HG02588 (cell line): ENCODE data around the gene STARD3NL.
A peak's percentile ranks its signal among the peaks of the same experiment; 100 is the strongest.
"Not testable (repeated sequence)": the region's sequence is repeated elsewhere in the genome, so short reads cannot be mapped to it uniquely, and the experiment has no call there.

Source experiments
- ATAC-seq: cut with Tn5 transposase; IDR thresholded peaks from one replicate; pipeline ENCODE4 v1.9.1; 2021; ENCODE audit warnings: mild to moderate bottlenecking, moderate library complexity; ENCODE audit not compliant: unreplicated experiment

The STARD3NL gene

DNA sequence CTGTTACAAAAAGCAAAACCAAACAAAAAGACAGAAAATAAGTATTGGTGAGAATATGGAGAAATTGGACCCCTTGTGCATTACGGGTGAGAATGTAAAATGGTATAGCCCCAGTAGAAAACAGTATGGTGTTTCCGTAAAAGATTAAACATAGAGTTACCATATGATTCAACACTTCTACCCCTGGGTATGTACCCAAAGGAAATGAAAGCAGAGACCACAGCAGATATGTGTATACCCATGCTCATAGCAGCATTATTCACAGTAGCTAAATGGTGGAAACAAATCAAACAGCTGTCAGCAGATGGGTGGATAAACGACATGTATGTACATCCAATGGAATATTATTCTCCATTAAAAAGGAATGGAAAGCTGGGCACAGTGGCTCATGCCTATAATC lies 42.4 kb downstream of the STARD3NL start:
- ATAC-seq = peak; percentile 39

DNA sequence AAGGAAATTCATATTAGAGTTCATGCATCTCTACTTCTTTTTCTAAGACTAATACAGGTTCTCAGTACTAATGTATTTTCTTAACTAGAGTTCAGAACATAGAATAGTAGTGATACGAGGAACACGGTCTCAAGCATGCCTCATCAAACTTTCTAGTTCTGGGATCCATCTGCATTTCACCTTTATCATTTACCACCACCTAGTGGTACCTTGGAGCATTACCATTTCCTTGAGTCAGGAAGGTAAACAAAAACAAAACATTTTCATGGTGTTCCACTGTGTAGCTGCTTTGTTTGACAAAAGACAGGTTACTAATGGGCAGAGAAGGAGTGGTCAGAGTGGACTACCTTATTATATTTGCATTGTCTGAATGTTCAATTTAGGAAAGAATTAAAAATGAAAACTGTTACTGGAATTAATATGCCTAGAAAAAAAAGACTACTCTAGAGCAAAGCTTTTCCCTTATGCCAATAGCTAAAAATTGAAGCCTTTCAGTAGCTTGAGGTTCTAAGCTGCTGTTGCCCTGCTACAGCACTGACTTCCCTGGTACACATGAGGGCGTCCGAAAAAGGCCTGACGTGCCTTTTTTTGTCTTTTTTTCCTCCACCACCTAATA lies 44.5 kb downstream of the STARD3NL start:
- ATAC-seq = peak; percentile 70

DNA sequence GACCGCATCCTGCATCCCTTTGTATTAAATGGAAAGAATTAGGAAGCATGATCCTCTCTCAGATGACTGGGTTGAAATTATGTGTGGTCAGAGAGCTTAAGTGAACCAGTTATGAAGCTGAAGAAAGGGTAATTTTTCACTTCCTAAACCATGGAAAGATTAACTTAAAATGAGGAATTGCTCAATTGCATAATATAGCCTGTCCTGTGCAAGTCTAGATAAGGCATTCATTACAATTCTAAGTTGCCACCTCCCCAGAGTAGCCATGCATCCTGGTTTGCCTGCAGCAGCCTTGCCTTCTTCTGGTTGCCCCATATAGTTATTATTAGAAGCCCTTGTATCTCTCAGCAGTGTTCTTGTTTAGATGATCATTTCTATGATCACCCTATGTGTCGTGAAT lies 45.3 kb downstream of the STARD3NL start:
- no peak for ATAC-seq

DNA sequence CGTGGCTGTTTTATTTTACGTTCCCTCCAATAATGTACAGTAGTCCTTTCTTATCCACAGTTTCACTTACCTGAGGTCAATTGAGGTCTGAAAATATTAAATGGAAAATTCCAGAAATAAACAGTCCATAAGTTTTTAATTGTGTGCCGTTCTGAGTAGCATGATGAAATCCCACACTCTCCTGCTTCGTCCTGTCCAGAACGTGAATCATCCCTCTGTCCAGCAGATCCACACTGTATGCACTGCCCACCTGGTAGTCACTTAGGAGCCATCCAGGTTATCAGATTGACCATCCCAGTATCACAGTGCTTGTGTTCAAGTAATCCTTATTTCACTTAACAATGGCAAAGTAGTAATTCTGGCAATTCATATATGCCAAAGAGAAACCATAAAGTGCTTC lies 46.3 kb downstream of the STARD3NL start:
- no peak for ATAC-seq

DNA sequence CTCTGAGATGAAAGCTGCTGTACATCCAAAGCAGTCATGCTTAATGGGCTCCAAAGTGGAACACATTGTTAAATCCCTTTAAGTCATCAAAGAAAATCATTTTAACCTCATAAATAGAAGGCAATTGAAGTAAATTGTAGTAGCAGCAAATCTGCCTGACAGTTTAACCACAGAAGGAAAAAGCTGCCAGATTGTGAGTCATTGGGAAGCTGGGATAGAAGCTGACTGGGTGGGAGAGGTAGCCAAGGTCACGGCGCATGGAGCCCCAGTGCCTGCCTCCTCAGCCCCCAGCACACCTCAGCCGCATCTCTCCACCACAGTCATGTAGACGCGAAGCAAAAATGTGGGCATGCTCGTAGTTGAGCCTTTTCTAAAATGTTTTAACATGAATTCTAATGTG lies 51.3 kb downstream of the STARD3NL start:
- no peak for ATAC-seq

DNA sequence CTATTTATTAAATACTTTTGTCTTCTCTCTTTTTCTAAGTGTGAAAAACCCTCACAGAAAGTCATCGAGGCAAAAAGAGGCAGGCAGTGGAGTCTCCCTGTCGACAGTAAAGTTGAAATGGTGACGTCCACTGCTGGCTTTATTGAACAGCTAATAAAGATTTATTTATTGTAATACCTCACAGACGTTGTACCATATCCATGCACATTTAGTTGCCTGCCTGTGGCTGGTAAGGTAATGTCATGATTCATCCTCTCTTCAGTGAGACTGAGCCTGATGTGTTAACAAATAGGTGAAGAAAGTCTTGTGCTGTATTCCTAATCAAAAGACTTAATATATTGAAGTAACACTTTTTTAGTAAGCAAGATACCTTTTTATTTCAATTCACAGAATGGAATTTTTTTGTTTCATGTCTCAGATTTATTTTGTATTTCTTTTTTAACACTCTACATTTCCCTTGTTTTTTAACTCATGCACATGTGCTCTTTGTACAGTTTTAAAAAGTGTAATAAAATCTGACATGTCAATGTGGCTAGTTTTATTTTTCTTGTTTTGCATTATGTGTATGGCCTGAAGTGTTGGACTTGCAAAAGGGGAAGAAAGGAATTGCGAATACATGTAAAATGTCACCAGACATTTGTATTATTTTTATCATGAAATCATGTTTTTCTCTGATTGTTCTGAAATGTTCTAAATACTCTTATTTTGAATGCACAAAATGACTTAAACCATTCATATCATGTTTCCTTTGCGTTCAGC lies 52.0 kb downstream of the STARD3NL start:
- no peak for ATAC-seq

DNA sequence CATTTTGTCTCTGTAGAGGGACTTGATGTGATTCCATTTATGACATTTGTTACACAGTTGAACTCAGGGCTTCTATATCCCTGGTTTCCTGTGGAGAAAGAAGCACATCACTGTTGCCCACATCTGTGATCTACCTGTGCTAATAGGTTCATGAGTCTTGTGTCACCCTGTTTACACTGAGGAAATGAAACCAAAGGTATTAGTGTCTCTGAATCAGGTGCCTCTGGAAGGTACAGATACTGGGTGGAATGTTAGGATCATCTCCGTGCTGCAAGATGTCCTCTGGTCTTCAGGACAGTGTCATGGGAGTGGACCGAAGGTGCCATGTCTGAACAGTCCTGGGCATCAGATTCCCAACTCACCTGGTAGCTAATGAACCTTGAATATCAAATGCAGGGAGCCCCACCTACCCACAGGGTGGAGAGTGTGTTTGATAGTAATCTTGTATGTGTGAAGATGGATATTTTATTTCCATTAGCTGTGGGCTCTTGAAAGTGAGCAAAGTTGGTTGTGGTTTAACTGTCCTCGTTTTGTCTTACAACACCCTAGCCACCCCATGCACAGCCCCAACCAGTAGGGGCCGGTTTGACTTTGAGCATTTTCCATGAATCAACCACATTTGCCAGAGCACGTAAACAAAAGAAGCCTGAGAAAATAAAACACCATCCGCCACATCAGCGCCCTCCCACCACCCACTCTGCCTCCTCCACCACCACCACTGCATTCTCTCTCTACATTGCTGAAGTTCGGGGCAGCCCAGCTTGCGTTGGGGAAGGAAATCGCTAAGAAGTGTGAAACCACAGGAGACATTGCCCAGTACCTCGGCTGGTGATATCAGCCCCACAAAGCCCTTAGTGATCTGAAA lies 54.7 kb downstream of the STARD3NL start:
- peak; percentile 93 for ATAC-seq

DNA sequence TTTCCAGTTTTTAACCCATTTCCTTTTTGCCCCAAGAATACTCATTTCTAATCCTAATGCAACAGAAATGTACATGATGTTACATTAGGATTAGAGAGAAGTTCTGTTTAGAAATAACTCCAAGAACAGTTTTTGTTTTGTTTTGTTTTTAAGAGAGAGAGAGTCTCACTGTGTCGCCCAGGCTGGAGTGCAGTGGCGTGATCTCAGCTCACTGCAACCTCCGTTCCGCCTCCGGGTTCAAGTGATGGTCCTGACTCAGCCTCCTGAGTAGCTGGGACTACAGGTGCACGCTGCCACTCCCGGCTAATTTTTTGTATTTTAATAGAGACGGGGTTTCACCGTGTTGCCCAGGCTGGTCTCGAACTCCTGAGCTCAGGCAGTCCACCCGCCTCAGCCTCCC lies 56.7 kb downstream of the STARD3NL start:
- ATAC-seq = not testable (repeated sequence)

DNA sequence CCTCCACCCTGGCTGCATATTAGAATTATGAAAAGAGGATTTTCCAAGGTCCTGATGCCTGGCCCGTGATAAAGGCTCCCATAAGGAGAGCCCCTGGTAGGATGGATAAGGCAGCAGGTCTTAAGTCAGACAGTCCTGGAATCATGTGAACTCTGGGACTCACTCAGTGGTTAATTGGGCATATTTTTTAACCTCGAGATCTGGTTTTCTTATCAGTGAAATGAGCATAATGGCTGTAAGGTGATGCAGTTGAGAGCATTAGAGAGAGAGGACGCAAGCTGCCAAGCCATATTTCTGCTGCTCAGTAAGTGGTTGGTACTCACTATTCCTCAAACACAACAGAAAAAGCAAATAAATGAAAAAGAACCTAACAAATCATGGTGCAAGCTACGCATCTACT lies 57.6 kb downstream of the STARD3NL start:
- no peak for ATAC-seq

DNA sequence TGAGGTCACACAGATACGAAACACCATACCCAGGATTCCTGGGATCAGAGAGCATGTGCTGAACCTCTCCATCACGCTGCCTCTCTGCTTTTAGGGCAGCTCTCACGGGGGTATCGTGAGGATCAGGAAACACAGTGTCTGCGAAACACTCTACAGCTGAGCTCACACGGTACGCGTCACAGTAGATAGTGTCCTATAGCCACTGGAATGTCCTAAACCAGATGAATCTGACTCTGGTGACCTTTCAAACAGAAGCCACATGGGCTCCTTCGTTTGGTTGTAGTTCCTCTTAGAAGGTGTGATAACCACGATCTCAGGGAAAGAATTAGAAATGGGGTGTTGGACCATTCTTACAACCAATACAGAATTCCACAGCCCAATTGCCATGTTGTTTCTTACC lies 61.1 kb downstream of the STARD3NL start:
- ATAC-seq = not testable (repeated sequence)

DNA sequence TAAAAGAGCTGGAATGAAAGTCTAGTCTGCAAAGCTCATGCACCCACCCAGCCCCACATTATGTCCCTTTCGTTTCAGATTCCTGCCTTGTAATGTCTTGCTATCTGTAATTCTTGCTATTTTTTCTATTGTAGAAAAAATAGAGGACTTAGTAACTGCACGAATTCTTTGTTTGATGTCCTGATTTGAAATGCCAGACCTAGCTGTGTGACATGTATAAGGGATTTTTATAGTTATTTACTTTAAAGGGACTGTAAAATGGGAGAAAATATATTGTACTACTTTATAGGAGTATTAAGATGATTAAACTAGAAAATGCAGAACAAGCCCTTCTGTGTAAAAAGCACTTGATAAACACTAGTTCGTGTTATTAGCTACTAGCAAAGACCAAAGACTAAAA lies 63.0 kb downstream of the STARD3NL start:
- no peak for ATAC-seq

DNA sequence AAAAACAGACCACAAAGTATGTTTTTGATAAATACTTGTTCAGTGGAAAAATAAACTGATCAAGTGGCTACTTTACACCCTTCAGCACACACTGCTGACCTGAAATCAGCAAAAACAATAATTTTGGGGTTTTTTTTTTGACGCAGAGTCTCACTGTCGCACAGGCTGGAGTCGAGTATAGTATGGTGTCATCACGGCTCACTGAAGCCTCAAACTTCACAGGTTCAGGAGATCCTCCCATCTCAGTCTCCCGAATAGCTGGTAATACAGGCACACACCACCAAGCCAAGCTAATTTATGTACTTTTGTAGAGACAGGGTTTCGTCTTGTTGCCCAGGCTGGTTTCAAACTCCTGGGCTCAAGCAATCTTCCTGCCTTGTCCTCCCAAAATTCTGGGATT lies 64.8 kb downstream of the STARD3NL start:
- ATAC-seq = no peak

DNA sequence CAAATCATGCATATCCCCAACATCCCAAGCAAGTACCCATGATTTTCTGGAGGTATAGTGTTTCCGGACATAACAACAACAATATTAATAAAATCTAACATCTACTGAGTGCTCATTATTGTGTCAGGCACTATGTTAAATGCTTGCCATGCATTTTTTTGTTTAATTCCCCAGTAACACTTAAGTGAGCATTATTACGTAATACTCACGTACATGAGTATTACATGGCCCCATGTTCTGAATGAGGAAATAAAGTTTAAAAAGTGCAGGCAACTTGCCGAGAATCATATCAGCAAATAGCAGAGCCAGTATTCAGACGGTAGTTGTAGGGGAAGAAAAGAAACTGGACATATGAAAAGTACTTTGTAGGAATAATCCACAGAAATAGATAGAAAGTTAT lies 65.3 kb downstream of the STARD3NL start:
- not testable (repeated sequence) for ATAC-seq

DNA sequence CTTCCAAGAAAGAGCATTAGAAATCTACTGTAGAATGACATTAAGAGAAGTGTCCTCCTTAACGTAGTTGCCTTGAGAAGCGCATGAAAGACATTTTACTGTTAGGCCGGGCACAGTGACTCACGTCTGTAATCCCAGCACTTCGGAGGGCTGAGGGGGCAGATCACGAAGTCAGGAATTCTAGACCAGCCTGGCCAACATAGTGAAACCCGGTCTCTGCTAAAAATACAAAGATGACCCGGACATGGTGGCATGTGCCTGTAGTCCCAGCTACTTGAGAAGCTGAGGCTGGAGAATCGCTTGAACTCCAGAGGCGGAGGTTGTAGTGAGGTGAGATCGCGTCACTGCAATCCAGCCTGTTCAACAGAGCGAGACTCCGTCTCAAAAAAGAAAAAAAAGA lies 66.5 kb downstream of the STARD3NL start:
- no peak for ATAC-seq

DNA sequence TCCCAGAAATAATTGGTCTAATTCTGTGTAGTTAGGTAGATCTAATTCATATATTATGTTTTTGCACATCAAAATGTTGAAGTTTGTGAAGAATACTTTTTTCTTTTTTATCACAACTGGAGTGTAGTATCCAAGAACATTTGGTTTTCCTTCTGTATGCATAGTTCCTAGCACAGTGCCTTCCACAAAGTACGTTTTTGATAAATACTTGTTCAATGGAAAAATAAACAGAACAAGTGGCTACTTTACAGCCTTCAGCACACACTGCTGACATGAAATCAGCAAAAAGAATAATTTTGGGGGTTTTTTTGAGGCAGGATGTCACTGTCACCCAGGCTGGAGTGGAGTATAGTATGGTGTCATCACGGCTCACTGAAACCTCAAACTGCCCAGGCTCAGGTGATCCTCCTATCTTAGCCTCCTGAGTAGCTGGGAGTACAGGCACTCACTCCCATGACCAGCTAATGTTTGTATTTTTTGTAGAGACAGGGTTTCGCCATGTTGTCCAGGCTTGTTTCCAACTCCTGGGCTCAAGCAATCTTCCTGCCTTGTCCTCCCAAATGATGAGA lies 67.4 kb downstream of the STARD3NL start:
- no peak for ATAC-seq

DNA sequence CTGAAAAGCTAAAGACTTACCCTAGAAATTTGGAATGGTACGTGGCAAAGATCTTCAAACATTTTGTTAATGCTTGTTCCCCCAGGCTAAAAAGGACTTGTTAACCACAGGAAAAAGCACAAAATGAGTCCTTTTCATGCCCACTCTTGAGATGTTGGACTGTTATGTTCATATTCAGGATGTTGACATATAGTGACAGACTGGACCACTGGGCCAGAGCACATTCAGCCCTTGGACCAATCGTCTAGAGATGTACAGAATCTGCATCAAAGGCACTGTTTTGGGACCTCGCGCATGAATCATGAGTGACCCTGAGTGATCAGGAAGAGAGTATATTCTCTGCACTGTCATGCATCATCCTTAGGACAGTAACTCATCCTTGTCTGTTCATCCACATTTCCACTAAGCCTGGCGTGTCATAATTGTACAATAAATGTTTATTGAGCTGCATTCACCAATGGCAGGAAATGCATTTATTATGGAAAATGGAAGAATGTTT lies 70.1 kb downstream of the STARD3NL start:
- ATAC-seq = no peak

DNA sequence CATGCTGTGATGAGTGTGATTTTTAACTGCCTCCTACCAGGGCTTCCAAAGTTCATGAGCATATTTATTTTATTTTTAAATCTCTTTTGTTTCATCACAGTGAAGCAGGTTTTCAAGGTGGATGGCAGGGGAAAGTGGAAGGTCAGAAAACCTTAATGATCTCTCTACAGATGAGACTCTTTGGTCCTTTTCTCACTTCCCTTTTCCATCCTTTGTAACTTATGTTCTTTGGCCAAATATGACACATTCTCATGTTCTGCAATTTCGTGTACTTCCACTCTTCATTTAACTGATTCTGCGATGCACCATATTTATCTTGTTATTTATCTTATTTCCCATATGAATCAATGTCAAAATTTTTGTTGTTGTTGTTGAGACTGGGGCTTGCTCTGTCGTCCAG lies 71.8 kb downstream of the STARD3NL start:
- peak; percentile 81 for ATAC-seq

DNA sequence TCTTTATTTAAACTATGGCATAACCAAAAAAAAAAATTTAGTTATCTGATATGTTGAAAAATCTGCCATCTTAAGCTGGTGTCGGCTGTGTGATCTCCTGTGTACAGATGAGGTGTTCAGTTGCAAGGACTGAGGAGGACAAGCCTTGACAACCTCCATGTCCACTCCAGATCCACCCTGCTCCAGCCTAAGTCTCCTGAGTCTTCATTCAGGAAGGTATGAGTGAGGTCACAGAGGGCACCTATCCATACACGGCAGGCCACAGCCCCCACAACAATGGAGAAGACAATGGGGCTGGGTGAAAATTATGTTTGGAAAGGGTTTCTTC lies 79.3 kb downstream of the STARD3NL start:
- ATAC-seq = no peak

DNA sequence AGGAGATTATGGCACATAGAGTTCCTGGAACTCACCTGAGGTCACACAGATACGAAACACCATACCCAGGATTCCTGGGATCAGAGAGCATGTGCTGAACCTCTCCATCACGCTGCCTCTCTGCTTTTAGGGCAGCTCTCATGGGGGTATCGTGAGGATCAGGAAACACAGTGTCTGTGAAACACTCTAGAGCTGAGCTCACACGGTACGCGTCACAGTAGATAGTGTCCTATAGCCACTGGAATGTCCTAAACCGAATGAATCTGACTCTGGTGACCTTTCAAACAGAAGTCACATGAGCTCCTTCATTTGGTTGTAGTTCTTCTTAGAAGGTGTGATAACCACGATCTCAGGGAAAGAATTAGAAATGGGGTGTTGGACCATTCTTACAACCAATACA lies 81.1 kb downstream of the STARD3NL start:
- ATAC-seq = not testable (repeated sequence)

DNA sequence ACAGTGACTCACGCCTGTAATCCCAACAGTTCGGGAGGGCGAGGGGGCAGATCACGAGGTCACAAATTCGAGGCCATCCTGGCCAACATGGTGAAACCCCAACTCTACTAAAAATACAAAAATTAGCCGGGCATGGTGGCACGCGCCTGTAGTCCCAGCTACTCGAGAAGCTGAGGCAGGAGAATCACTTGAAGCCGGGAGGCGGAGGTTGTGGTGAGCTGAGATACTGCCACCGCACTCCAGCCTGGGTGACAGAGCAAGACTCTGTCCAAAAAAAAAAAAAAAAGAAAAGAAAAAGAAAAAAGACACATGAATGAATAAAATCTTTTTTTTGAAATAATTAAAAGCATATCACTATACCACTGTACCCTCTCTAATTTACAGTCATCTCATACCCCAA lies 83.6 kb downstream of the STARD3NL start:
- ATAC-seq = not testable (repeated sequence)

DNA sequence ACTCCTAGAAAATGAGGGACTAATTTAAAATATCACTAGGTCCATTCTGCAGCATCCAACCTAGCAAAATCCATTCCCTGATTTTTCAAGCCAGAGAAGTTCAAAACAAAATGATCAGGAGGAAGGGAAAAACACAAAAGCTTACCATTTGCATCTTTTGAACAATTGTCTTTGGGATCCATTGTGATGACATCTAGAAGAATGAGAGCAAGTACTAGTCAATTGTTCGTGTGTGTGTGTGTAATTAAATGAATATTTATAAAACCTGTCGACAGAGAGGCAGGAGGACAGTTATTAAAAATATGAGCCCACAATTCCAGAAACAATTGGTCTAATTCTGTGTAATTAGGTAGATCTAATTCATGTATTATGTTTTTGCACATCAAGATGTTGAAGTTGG lies 84.0 kb downstream of the STARD3NL start:
- ATAC-seq = not testable (repeated sequence)
